Nephron (organoid): ENCODE data around the gene FGD5.

ENCODE experiments used
- H3K27ac Mint-ChIP-seq, 3 experiments: 2 replicates each; pipeline ENCODE4 v1.8.0; 2020; ENCODE audit warnings: mixed read lengths in 3 of 3, mild to moderate bottlenecking in 2 of 3, moderate library complexity in 1 of 3
- H3K27me3 Mint-ChIP-seq: 2 replicates; pipeline ENCODE4 v1.8.0; 2021; ENCODE audit warnings: low read depth, mild to moderate bottlenecking, moderate library complexity, mixed read lengths
- H3K36me3 Mint-ChIP-seq: 2 replicates; pipeline ENCODE4 v1.8.0; 2020; ENCODE audit warnings: low read depth, mixed read lengths
- H3K4me1 Mint-ChIP-seq: 2 replicates; pipeline ENCODE4 v1.8.0; 2020; ENCODE audit warnings: mixed read lengths
- H3K4me3 Mint-ChIP-seq, 3 experiments: 2 replicates each; pipeline ENCODE4 v1.8.0; 2020; ENCODE audit warnings: mild to moderate bottlenecking in 3 of 3, mixed read lengths in 3 of 3, moderate library complexity in 2 of 3
- H3K9me3 Mint-ChIP-seq: 2 replicates; pipeline ENCODE4 v1.8.0; 2020; ENCODE audit warnings: mixed read lengths
- CTCF ChIP-seq, 3 experiments: fragments of 200-600 bp; sonication (generic); IDR thresholded peaks; one replicate each; pipeline ENCODE4 v1.5.0; 2021; ENCODE audit warnings: antibody characterized with exemption in 3 of 3; ENCODE audit not compliant: unreplicated experiment in 3 of 3

Gene FGD5

DNA sequence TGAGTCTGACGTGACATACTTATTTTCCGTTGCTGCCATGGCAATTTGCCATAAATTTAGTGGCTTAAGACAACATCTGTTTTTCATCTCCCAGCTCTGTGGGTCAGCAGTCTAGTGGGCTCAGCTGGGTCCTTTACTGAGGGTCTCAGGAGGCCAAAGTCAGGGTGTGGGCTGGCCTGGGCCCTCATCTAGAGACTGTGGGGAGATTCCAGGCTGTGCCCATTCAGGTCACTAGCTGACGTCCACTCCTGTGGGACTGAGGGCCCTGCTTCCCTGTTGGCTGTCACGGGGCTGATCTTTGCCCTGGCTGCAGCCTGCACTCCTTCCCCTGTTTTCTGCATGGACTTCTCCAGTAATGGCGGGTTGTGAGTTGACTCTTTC lies 19.1 kb downstream of the FGD5 start:
- H3K4me3 Mint-ChIP-seq, result peak overlapping the region in 1 of 3 experiments; percentile 22
- no peaks in the 10 kb centered on the region for H3K36me3 Mint-ChIP-seq
- H3K27ac Mint-ChIP-seq, result peak overlapping the region; percentile 38 to 73 (median 40)
- TF ChIP-seq CTCF (IDR thresholded peaks at IDR 0.05; ENCODE audit: unreplicated experiment in 3 of 3), result no peak
- H3K4me1 Mint-ChIP-seq, result peaks cover 50% of the 10 kb centered on the region
- no peaks in the 10 kb centered on the region for H3K9me3 Mint-ChIP-seq
- H3K27me3 Mint-ChIP-seq, result peaks cover 25% of the 10 kb centered on the region

GRCh38 chr3:14839236-14839635 lies 20.5 kb downstream of the FGD5 start:
- Mint-ChIP-seq H3K4me1 (peaks cover 49% of the 10 kb centered on the region), H3K36me3 (no peaks in the 10 kb centered on the region), H3K9me3 (no peaks in the 10 kb centered on the region), H3K4me3 (no peak overlapping the region), H3K27ac (peak overlapping the region in 1 of 3 experiments; percentile 22), H3K27me3 (peaks cover 26% of the 10 kb centered on the region)
- TF ChIP-seq CTCF (IDR thresholded peaks at IDR 0.05; ENCODE audit: unreplicated experiment in 3 of 3), result no peak

DNA sequence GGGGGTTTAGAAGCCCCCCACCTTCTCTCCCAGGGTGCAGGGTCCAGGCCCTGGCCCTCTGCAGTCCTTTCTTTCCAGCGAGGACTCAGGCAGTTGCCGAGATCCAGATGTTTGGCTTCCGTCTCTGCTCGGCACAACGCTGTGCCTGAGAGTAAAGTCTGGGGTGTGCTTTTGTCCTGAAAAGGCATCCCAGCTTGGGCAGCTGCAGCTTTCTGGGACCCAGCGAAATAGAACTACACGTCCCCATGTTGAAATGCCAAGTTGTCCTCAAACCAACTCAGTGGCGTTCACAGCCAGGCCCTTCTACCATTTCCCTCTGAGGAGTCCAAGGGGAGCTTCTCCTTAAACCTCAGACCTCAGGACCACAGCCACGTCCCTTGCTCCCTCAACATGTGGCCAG lies 23.1 kb downstream of the FGD5 start:
- peaks cover 44% of the 10 kb centered on the region for H3K27me3 Mint-ChIP-seq
- H3K4me3 Mint-ChIP-seq, result no peak overlapping the region
- no peak for TF ChIP-seq CTCF (IDR thresholded peaks at IDR 0.05; ENCODE audit: unreplicated experiment in 3 of 3)
- H3K9me3 Mint-ChIP-seq, result no peaks in the 10 kb centered on the region
- peaks cover 43% of the 10 kb centered on the region for H3K4me1 Mint-ChIP-seq
- H3K27ac Mint-ChIP-seq, result no peak overlapping the region
- H3K36me3 Mint-ChIP-seq, result no peaks in the 10 kb centered on the region

- Mint-ChIP-seq H3K4me1 (peaks cover 43% of the 10 kb centered on the region), H3K27ac (no peak overlapping the region), H3K36me3 (no peaks in the 10 kb centered on the region), H3K27me3 (peaks cover 44% of the 10 kb centered on the region), H3K9me3 (no peaks in the 10 kb centered on the region), H3K4me3 (no peak overlapping the region)
- no peak for TF ChIP-seq CTCF (IDR thresholded peaks at IDR 0.05; ENCODE audit: unreplicated experiment in 3 of 3)
Measured at GRCh38 chr3:14842277-14842676, 23.5 kb downstream of the FGD5 start.

- Mint-ChIP-seq H3K27me3 (peaks cover 48% of the 10 kb centered on the region), H3K27ac (no peak overlapping the region), H3K36me3 (no peaks in the 10 kb centered on the region), H3K4me1 (peaks cover 36% of the 10 kb centered on the region), H3K9me3 (no peaks in the 10 kb centered on the region), H3K4me3 (no peak overlapping the region)
- TF ChIP-seq CTCF (IDR thresholded peaks at IDR 0.05; ENCODE audit: unreplicated experiment in 3 of 3), result no peak
Measured at GRCh38 chr3:14843321-14843720, 24.6 kb downstream of the FGD5 start.

DNA sequence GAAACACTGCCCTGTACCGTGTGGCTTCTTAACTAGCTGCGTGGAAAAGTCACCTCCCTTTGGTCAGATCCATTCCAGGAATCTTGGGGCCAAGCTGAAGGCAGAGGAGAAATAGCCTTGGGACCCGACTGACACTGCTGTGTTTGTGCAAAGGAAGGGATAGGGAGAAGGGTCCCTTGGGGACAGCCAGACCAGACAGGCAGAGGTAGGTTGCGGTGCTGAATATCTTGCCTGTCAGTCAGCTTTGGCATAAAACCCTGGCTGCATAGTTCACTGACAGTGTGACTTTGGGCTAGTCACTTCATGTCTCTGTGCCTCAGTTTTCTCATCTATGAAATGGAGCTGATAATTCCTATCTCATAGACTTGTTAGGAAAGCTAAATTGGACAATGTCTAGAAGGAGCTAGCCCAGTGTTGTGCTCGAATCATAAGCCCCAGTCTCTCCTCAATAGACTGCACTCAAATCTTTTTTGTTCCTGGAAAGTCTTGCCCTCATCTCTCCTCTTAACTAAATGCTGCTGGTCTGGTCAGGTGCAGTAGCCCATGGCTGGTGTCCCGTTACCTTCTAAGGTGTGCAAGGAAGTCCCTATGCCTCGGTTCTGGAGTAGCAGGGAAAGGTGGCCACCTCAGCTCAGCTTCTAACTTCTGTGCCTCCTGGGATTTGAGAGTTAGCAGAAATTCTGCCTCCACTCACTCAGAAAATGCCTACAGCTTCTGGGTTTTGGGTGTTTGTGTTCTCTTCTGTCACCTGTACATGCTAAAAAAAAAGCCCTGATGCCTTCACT lies 25.8 kb downstream of the FGD5 start:
- Mint-ChIP-seq H3K27me3 (peaks cover 39% of the 10 kb centered on the region), H3K27ac (no peak overlapping the region), H3K9me3 (no peaks in the 10 kb centered on the region), H3K4me1 (peaks cover 28% of the 10 kb centered on the region), H3K4me3 (no peak overlapping the region), H3K36me3 (no peaks in the 10 kb centered on the region)
- no peak for TF ChIP-seq CTCF (IDR thresholded peaks at IDR 0.05; ENCODE audit: unreplicated experiment in 3 of 3)
